HG02678 (cell line): ENCODE results near the gene SH3GL3.

Experiments used
- ATAC-seq: cut with Tn5 transposase; IDR thresholded peaks from one replicate; pipeline ENCODE4 v1.9.1; 2021; ENCODE audit warnings: mild to moderate bottlenecking, moderate library complexity; ENCODE audit not compliant: unreplicated experiment

SH3GL3 gene

DNA sequence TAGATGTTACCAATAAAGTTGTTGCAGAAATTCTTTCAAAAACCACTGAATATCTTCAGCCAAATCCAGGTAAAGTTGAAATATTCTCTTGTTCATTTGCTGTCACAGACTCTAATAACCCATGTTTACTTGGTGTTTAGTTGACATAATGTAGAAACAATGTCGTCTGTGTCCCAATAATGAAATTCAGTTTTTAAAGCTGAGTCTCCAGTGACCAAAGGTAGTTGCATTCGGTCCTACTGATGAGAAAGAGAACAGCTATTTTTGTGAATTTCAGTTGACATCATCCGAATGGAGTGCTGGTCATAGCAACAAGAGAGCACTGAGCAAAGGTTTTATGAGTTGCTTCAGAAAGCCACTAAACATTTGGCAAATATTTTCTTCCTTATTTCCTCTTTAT, 118.0 kb downstream of the SH3GL3 start:
- ATAC-seq = no peak

DNA sequence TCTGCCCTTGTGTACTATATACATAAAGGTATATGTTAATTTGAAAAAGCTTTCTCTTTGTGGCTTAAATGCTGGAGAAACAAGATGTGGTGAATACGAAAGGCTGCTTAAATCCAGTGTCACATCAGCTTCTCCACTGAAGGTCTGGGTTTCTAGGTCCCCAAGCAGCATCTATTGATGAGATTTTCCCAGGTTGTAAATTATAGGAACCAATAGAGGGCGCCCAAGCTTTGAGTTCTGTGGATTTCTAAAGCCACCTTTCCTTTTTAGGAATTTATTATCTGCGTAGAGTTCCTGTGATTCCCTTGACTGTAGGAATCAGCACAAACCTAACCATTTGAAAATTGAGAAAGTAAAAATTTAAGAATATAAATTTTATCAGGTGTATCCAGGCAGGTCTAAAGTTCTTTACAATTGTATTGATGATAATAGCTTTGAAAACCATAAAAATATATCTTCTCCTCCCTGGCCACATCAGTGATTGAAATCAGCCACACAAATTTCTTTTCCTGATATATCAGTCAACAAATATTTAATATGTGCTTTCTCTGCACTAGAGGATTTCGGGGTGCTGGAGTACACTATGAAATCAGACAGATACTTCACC, 118.5 kb downstream of the SH3GL3 start:
- ATAC-seq = no peak

DNA sequence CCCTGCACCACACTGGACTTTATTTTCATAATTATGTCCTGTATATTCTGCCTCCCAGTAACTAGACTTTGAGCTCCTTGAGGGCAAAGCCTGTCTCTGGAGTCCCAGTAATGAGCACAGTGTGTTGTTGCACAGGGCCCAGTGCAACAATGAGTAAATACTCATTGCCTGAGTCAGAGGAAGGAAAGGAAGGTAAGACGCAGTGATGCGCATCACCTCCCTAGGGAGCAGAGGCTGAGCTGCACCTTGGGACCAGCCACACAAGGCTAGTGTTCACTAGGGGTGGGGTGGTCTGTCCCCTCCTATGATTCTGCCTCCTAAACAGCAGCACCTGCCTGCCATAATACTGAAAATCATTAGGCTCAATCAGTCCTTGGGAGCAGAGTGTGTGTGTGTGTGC, 120.2 kb downstream of the SH3GL3 start:
- ATAC-seq = no peak

DNA sequence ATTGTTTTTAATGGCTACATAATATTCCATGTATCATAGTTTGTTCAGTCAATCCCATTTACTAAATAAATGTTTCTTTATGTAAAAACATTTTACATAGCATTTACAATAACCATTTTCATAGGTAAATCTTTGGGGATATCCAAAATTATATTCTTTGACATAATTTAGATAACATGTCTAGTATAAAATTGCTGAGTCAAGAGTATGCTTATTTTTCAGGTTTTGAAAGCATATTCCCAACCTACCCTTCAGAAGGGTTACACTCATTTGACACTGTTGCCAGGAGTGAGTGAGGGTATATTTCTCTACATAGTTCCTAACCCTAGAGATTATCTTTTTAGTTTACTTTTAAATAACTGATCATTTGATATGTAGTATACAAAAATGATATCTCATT, 122.2 kb downstream of the SH3GL3 start:
- no peak for ATAC-seq

DNA sequence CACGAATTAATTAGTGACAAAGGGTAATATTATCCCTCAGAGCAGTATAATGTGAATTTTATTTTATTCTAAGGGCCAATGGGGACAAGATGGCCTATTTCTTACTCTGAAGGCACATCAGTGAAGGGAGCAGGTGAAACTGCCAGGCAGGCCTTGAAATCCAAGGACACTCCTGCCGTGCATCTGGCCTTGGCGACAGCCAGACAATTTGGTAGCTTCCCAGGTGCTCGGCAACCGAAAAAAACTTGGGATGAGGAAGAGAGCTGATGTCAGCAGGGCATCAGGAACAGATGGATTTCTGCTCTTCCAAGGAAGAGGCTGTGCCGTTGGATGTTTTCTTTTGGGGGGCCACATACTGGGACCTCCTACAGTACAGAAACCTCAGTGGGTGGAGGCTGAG, 123.6 kb downstream of the SH3GL3 start:
- ATAC-seq = no peak

DNA sequence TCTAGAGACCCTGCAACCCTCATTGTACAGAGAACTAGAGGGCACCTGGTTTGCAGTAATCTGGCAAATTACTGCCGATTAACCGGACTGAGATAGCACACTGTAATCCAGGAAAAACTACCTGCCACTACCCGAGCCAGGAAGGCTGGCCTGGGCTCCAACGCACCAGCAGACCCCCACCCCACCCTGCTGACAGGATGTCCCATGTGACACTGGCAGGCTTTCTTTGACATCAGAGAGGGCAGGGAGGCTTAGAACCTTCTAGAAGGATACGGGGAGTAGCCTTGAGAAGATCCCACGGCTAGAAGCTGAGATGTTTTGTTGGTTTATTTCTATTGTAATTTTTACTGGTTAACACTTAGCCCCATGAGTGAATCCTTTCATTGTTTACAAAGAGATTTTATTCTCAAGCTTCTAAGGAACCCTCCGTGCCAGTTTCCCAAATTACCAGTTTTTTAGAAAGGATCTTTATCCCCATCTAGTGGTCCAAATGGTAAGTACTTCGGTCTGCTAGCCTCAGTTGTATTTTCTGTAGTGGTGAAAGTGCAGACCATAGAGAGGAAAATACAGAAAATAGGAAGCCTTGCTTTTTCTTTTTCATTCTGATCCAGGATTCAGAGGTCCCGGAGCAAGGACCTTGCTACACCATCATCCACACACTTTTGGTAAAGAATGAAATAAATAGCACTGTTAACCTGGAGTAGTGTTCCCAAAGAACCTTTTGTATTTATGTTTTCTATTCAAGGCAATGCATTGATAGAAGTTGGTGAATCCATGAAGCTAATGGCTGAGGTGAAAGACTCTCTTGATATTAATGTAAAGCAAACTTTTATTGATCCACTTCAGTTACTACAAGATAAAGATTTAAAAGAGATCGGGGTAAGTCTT, 124.9 kb downstream of the SH3GL3 start:
- no peak for ATAC-seq

DNA sequence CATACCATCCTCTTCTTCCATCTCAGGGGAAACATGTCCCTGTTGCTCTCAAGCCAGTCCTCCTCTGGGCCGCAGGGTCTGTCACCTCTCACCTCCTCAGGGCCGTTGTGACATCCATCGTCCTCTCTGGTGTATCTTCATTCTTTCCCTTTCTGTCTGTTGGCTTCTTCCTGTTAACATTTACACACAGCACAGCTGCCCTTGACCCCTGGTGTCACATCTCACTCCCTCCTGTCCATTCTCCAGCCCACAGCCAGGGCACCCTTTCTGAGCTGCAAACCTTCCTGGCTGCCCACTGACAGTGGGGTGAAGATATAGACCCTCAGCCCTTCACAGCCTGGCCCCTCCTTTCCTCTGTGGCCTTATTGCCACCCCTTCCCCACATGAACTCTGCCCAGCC, 127.2 kb downstream of the SH3GL3 start:
- ATAC-seq = no peak

DNA sequence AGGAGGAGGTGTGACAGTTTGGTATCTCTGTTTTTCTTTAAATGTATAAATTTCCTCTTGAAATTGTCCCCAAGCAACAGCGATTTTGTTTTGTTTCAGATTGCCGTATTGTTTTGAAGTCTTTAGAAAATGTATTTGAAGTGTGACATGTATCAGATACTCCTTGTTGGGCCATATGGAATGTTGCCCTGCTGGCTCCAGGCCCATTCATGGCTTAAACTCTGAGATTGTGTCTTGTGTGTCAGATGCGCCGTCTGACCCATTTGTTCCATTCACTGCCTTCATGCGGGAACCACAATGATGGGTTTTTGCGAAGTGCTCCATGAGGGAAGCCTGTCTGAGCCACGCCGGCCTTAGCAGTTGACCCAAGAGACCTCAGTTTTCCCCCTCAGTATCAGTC, 131.6 kb downstream of the SH3GL3 start:
- no peak for ATAC-seq

DNA sequence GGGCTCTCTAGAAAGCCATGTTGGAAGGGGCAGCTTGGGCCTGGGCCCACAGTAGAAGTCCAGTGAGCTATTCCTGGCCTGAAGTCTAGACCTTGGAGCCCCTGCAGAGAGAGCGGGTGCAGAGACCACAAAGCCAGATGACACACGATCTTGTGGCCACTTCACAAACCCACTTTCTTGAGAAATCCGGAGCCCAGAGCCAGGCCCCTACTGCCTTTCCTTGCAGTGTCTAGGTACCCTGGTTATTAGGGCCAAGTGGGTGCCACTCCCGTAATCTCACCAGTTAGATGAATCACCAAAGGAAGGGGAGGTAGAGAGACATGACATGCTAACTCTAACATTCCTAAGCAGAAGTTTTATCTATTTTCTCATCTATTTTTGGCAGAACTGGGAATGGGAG, 134.2 kb downstream of the SH3GL3 start:
- ATAC-seq = no peak

DNA sequence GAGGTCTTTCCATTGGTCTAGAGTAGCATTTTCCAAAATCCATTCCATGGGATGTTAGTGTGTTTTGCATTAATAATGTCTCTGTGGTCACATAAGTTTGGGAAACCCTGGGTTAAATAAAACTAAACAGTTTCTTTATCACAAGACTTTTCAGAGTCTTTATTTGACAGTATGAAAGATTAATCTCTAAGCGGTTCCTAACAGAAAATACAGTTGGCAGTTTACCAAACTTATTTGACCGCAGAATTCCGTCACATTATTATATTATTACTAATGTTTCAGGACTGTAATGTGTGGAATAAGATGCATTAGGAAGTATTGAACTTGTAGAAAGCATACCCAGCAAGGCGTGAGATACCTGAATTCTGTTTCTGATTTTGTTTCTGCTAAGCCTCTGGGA, 135.2 kb downstream of the SH3GL3 start:
- ATAC-seq = no peak

DNA sequence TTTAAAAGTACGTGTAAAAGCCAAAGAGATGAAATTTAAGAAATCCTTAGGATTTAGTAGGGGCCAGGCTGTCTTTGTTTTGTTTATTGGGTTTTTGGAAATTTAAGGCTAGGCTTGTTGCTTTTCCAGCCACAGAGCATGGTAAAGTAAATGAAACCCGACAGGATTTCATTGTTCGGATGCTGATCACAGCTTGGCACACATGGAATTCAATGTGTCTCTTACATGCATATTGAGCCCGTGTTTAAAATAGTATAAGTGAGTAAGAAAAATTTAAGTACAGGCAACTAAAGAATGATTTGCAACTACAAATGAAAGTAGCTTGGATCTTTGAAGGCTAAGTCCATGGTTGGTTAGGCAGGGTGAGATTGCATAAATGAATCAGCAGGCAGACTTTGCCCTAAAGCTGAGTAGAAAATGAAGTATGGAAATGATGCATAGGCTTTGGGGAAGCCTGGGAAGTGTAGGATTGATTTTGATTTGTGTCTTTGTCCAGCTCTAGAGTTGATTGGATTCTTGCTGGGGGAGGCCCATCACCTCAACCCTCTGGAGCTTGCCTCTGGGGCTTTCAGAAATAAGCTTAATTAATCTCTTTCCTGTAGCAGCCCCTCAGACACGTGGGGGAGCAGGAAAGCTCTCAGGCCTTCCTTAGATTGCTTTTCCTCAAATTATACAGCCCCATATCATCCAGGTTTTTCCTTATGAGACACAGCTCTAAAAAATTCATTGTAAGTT, 138.6 kb downstream of the SH3GL3 start:
- no peak for ATAC-seq

DNA sequence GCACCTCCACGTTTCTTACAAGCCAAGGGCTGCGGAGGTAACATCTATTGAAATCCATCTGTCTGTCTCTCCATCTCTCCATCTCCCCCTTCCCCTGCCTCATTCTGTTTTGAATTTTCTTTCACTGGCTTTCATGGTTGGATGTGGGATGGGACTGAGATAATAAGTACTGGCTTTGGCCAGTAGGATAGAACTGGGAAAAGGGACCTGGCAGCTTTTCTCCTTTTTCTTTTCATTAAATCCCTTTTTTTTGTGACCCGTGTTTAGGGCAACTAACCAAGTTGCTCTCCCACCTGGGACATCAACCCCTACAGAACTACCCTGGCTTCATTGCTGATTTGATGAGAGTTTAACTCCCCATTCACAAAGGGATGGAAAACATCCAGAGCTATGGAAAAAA, 139.9 kb downstream of the SH3GL3 start:
- no peak for ATAC-seq

DNA sequence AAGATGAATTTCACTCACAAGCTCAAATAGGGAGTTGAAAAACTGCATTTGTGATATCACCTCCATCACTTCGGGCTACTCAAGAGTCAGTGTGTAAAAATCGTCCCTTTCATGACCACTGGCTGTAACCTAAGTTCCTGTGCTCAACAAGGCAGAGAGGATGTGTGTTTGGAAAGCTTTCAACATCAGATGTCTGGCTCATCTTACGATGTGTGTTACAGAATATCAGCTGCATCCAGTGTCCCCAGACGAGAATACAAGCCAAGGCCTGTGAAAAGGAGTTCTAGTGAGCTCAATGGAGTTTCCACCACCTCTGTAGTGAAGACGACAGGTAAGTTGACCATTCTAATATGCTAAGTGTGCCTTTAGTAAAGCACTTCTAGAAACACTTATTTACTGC, 141.3 kb downstream of the SH3GL3 start:
- ATAC-seq = no peak

DNA sequence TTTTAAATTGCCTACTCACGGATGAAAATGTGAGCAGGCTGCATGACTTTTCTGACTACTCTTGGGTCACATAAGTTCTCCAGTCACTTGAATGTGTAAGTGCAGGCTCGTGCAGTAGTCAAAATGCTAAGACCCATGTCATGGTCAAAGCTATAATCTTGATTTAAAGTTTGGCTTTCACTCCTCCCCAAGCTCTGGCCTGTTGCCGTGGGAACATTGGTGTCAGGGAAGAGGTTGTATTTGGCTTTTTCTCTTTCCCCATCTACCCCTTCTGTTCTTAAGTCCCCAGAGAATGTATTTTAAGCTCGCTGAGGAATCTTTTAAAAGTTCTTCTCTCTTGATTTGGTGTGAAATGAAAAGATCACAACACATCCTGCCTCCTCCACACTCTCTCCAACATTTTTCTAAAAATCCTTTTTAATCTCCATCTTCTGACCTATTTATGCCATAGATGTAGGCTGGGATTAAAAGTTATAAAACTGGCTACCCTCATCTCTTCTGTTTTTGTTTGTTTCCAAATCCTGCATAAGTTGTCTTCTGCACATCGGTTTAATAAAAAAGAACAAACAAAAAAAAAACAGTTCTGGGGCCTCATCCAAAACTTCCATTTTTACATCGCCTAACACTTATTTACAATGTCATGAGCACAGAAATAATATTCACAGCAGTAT, 145.4 kb downstream of the SH3GL3 start:
- no peak for ATAC-seq

DNA sequence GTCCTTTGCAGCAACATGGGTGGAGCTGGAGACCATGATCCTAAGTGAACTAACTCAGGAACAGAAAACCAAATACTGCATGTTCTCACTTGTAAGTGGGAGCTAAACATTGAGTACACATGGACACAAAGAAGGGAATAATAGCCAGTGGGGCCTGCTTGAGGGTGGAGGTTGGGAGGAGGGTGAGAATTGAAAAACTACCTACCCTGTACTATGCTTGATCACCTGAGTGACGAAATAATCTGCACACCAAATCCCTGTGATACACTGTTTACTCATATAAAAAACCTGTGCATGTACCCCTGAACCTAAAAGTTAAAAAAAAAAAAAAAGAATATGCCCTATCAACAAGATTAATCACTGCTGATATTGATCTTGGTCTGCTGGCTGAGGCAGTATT, 148.1 kb downstream of the SH3GL3 start:
- no peak for ATAC-seq

DNA sequence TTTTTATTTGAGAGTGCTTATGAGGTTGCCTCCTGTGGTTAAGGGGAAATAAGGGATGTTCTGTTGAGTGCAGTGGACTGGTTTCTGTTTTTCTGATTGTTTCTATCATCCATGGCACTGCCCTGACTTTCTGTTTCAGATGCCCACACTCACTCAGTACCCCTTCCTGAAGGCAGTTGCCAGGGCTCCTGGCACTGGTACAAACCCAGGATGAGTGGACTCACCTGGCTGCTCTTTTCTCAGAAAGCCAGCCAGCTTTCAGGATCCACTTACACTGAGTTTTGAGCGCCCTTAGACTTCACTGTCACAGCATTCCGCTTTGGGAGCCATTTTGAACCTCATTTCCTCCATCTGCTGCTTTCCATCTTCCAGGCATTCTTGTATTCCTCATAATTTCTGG, 150.9 kb downstream of the SH3GL3 start:
- ATAC-seq = no peak

DNA sequence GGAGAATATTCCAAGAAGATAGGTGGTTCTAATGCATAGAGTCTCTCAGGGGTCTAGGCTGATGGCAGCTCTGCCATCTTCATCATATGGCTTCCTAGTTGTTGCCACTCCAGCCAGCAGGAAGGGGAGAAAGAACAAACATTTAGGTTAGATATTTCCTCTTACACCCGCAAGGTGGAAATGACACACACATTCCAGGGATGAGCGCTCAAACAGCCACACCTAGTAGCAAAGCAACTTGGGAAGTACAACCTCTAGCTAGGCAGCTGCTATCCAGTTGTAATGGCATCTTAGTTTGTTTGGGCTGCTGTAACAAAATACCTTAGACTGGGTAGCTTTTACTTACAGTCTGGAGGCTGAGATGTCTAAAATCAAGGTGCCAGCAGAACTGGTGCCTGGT, 154.9 kb downstream of the SH3GL3 start:
- ATAC-seq = no peak

DNA sequence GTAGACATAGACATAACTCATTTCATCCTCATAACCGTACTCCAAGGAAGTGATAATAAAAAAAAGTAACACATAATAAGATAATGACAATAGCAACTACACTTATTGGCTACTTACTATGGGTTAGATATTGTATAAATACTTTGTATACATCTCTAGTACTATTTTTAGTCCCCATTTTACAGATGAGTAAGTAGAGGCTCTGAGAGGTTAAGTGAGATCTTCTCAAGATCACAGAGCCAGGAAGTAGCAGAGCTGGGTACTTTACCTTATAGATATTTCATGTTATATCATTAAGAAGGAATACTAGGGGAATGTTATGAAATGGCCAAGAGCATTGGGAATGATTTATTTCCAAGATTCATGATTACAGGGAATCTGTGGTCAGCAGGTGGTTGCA, 157.4 kb downstream of the SH3GL3 start:
- no peak for ATAC-seq

DNA sequence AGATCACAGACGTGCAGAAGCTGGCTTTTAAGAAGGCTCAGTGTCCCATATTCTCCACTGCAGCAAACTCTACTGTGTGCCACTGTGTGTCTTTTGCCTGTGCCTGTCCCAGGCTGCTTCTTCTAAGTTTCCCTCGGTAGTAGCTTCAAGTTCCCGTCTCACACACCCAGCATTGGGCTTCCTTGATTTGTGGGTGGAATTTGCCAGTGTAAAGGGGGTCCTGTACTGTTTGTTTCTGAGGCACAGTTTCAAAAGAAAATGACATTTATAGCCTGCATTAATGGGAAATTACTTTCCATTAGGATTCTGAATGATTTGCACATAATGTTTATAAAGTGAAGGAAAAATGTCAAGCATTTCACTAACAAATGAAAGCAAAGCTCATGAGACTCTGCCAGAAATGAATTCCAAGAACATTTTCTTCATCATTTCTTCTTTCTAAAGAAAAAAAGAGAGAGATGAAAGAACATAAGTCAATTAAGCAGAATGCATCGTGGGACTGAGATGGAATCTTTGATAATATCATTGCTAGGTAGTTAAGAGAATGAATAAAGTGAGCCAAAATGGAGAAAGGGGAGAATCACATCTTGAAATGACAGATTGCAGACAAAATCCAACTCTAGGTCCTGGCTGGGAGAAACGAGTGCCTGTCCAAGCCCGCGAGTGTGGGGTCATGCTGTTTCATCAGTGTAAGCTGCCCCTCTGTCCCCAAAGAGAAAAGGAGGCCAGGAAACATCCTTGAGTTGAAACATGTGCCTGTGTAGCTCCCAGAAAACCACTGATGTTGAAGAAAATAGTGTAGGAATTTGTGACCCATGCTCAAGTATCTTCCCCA, 158.2 kb downstream of the SH3GL3 start:
- ATAC-seq = no peak

DNA sequence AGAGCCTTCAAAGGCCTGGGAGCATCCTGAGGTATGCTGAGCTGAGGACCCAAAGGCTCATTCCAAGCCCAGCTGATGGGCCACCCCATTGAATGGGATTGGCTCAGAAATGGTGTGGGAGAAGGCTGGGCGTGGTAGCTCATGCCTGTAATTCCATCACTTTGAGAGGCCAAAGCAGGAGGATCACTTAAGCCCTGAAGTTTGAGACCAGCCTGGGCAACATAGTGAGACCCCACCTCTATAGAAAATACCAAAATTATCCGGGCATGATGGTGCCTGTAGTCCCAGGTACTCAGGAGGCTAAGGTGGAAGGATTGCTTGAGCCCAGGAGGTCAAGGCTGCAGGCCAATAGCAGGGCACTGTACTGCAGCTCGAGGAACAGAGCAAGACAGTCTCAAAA, 163.0 kb downstream of the SH3GL3 start:
- no peak for ATAC-seq
